Mesenchymal stem cell (in vitro differentiated cells and primary cell): ENCODE results near the gene ELOVL2.
A peak's percentile ranks its signal among the peaks of the same experiment; 100 is the strongest.

Experiments used
- DNase-seq: peaks from one replicate; pipeline ENCODE4 v3.0.0-alpha.2; 2013
- H2AFZ ChIP-seq: one replicate; pipeline ENCODE4 v1.6.1; 2013; ENCODE audit warnings: low read depth, mild to moderate bottlenecking, control low read depth, inconsistent platforms, low read length, moderate library complexity
- H2AK5ac ChIP-seq: 2 replicates; pipeline ENCODE4 v1.6.1; 2013; ENCODE audit warnings: low read length, moderate library complexity, mild to moderate bottlenecking, inconsistent platforms; ENCODE audit not compliant: severe bottlenecking
- H2BK120ac ChIP-seq: one replicate; pipeline ENCODE4 v1.6.1; 2013; ENCODE audit warnings: low read depth, mild to moderate bottlenecking, inconsistent platforms, low read length, moderate library complexity
- H2BK12ac ChIP-seq, 2 experiments: one replicate each; pipeline ENCODE4 v1.6.1; 2013; ENCODE audit warnings: inconsistent platforms in 2 of 2, low read length in 2 of 2, mild to moderate bottlenecking in 2 of 2, moderate library complexity in 2 of 2, control low read depth in 1 of 2
- H2BK15ac ChIP-seq: one replicate; pipeline ENCODE4 v1.6.1; 2013; ENCODE audit warnings: mild to moderate bottlenecking, low read depth, inconsistent platforms; ENCODE audit not compliant: poor library complexity, severe bottlenecking
- H2BK5ac ChIP-seq: 2 replicates; pipeline ENCODE4 v1.6.1; 2013; ENCODE audit warnings: low read depth, mild to moderate bottlenecking, low read length, control low read depth, inconsistent platforms; ENCODE audit not compliant: poor library complexity, severe bottlenecking
- H3K14ac ChIP-seq, 2 experiments: one replicate each; pipeline ENCODE4 v1.6.1; 2013; ENCODE audit warnings: inconsistent platforms in 2 of 2, low read length in 2 of 2, control low read depth in 1 of 2, mild to moderate bottlenecking in 1 of 2, moderate library complexity in 1 of 2
- H3K18ac ChIP-seq, 2 experiments: one replicate each; pipeline ENCODE4 v1.6.1; 2013; ENCODE audit warnings: inconsistent platforms in 2 of 2, low read length in 2 of 2, control low read depth in 1 of 2, low read depth in 1 of 2, mild to moderate bottlenecking in 1 of 2
- H3K23ac ChIP-seq, 2 experiments: one replicate each; pipeline ENCODE4 v1.6.1; 2013; ENCODE audit warnings: inconsistent platforms in 2 of 2, low read length in 2 of 2, mild to moderate bottlenecking in 2 of 2, moderate library complexity in 2 of 2, control low read depth in 1 of 2
- H3K27ac ChIP-seq: 2 replicates; pipeline ENCODE4 v1.5.1; 2013; ENCODE audit warnings: mild to moderate bottlenecking, moderate library complexity, low read length, control low read depth, inconsistent platforms; ENCODE audit not compliant: poor library complexity, severe bottlenecking
- H3K27me3 ChIP-seq, 2 experiments: 2 replicates each; pipeline versions ENCODE4 v1.6.1 to v1.7.0; 2013; ENCODE audit warnings: low read length in 2 of 2, mild to moderate bottlenecking in 2 of 2, moderate library complexity in 2 of 2, control low read depth in 1 of 2, inconsistent platforms in 1 of 2; ENCODE audit not compliant: control insufficient read depth in 1 of 2, insufficient read depth in 1 of 2
- H3K36me3 ChIP-seq, 2 experiments: 2 replicates each; pipeline versions ENCODE4 v1.6.1 to v1.7.0; 2013; ENCODE audit warnings: low read length in 2 of 2, control low read depth in 1 of 2, inconsistent platforms in 1 of 2, low read depth in 1 of 2, mild to moderate bottlenecking in 1 of 2; ENCODE audit not compliant: insufficient read depth in 2 of 2, control insufficient read depth in 1 of 2
- H3K4ac ChIP-seq, 2 experiments: one replicate each; pipeline ENCODE4 v1.6.1; 2013; ENCODE audit warnings: inconsistent platforms in 2 of 2, low read length in 2 of 2, mild to moderate bottlenecking in 2 of 2, moderate library complexity in 2 of 2, control low read depth in 1 of 2, low read depth in 1 of 2
- H3K4me1 ChIP-seq: 2 replicates; pipeline ENCODE4 v1.6.1; 2013; ENCODE audit warnings: low read depth, low read length, control low read depth; ENCODE audit not compliant: control insufficient read depth, insufficient read depth
- H3K4me2 ChIP-seq: 2 replicates; pipeline ENCODE4 v1.6.1; 2013; ENCODE audit warnings: low read length, mild to moderate bottlenecking, inconsistent platforms; ENCODE audit not compliant: poor library complexity, severe bottlenecking
- H3K4me3 ChIP-seq, 2 experiments: 2 replicates each; pipeline versions ENCODE4 v1.5.1 to v1.7.0; 2013; ENCODE audit warnings: low read length in 2 of 2, mild to moderate bottlenecking in 2 of 2, control low read depth in 1 of 2, low read depth in 1 of 2; ENCODE audit not compliant: insufficient read depth in 1 of 2
- H3K79me1 ChIP-seq: replicated peaks from 2 replicates; pipeline ENCODE4 v1.6.1; 2013; ENCODE audit warnings: mild to moderate bottlenecking, control low read depth, low read length, inconsistent platforms; ENCODE audit not compliant: poor library complexity, severe bottlenecking
- H3K9ac ChIP-seq: 2 replicates; pipeline ENCODE4 v1.7.0; 2013; ENCODE audit warnings: mild to moderate bottlenecking, low read length, moderate library complexity
- H3K9me3 ChIP-seq: 2 replicates; pipeline ENCODE4 v1.7.0; 2013; ENCODE audit warnings: mild to moderate bottlenecking, low read length; ENCODE audit not compliant: control insufficient read depth
- H4K8ac ChIP-seq: one replicate; pipeline ENCODE4 v1.6.1; 2013; ENCODE audit warnings: inconsistent platforms, mild to moderate bottlenecking, low read length, moderate library complexity
- H4K91ac ChIP-seq: one replicate; pipeline ENCODE4 v1.6.1; 2013; ENCODE audit warnings: mild to moderate bottlenecking, low read length, inconsistent platforms
- WGBS: methylation state at CpG from one replicate; pipeline ENCODE4 v1.1.7; 2013; ENCODE audit warnings: mixed read lengths; 5-methylcytosine and 5-hydroxymethylcytosine counted together

Gene ELOVL2

DNA sequence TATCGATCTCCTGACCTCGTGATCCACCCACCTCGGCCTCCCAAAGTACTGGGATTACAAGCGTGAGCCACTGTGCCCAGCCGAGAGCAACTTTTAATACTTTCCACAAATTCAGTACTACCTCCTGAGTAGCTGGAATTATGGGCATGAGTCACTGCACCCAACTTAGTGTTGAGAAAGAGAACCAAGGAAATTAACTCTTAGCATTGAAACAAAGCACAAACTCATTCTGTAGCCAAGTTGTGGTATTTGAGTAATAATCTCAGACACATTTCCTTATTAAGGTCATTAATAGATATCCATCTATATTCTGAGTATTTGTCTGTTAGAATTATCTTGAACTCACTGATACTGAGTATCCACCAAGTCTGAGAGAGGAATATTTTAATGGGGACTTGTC, 14.3 kb upstream of the ELOVL2 start:
- Histone ChIP-seq H2BK120ac (no peak overlapping the region), H2BK15ac (no peak overlapping the region), H3K18ac (no peak overlapping the region), H2BK12ac (no peak overlapping the region), H2AFZ (no peak overlapping the region), H3K4me1 (peaks cover 4% of the 10 kb centered on the region), H2BK5ac (no peak overlapping the region), H3K4me2 (no peak overlapping the region), H4K91ac (no peak overlapping the region), H3K4ac (no peak overlapping the region), H4K8ac (no peak overlapping the region), H2AK5ac (no peak overlapping the region), H3K9me3 (no peaks in the 10 kb centered on the region), H3K14ac (no peak overlapping the region), H3K79me1 (no peaks in the 10 kb centered on the region), H3K27me3 (no peaks in the 10 kb centered on the region), H3K23ac (no peak overlapping the region), H3K4me3 (no peak overlapping the region), H3K9ac (no peak overlapping the region), H3K27ac (no peak overlapping the region), H3K36me3 (no peaks in the 10 kb centered on the region)
- 94% methylated on average over 2 of the region's 5 CpGs for WGBS
- peak; percentile 16 for DNase-seq

DNA sequence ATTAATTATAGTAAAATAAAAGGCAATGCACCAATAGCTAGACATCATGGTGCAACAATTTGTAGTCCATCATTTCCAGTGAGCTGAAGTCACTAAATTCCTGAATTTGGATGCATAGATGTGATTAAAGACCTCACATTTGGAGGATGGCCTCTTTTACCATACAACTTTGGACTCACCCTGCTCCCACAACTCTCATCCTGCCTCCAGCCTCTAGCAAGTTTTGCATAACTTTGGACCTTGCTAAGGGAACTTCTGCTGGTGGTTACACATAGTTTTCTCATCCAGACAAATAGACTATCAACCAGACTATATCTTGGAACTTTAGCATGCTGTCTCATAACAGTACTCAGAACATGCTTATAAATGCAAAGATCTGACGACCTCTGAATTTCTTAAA, 12.8 kb upstream of the ELOVL2 start:
- Histone ChIP-seq H2BK5ac (no peak overlapping the region), H2AFZ (no peak overlapping the region), H3K23ac (no peak overlapping the region), H2BK12ac (no peak overlapping the region), H2BK15ac (no peak overlapping the region), H4K8ac (no peak overlapping the region), H3K4ac (no peak overlapping the region), H3K9me3 (no peaks in the 10 kb centered on the region), H2BK120ac (no peak overlapping the region), H3K27ac (no peak overlapping the region), H4K91ac (no peak overlapping the region), H3K9ac (no peak overlapping the region), H3K18ac (no peak overlapping the region), H3K36me3 (no peaks in the 10 kb centered on the region), H2AK5ac (no peak overlapping the region), H3K27me3 (no peaks in the 10 kb centered on the region), H3K14ac (no peak overlapping the region), H3K4me3 (no peak overlapping the region), H3K79me1 (no peaks in the 10 kb centered on the region), H3K4me2 (no peak overlapping the region), H3K4me1 (peaks cover 4% of the 10 kb centered on the region)
- 100% methylated on average over 1 of the region's 1 CpG for WGBS
- no peak for DNase-seq

DNA sequence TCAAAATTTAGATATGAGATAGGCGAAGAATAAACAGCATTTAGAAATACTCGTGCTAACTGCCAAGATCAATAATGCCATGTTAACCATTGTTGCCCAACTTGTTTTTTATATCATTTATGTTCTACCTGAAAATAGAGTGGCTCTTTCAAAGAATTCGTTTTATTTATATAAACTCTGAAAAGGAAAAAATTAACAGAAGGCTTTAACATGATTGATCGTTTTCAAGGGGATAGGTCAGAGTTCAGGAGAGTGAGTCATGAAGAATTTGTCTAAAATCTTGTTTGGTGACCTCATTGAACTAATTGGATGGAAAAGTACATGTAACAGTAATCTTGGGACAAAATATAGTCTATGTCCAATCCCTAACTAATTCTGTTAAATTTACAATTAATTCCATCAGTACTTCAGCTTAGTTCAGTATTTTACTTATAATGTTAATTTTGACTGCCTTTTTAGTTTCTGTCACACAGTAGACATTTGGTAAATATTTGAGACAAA, 11.1 kb upstream of the ELOVL2 start:
- no peak overlapping the region for H3K4me2 ChIP-seq
- no peaks in the 10 kb centered on the region for H3K27me3 ChIP-seq
- 0% methylated on average over 1 of the region's 4 CpGs for WGBS
- H4K91ac ChIP-seq, result no peak overlapping the region
- H3K79me1 ChIP-seq, result no peaks in the 10 kb centered on the region
- H2BK120ac ChIP-seq, result no peak overlapping the region
- H2BK15ac ChIP-seq, result no peak overlapping the region
- DNase-seq, result peak; percentile 74
- H3K18ac ChIP-seq, result no peak overlapping the region
- no peak overlapping the region for H3K14ac ChIP-seq
- no peak overlapping the region for H4K8ac ChIP-seq
- H3K4me3 ChIP-seq, result no peak overlapping the region
- no peak overlapping the region for H3K4ac ChIP-seq
- H3K4me1 ChIP-seq, result peaks cover 4% of the 10 kb centered on the region
- no peak overlapping the region for H3K27ac ChIP-seq
- H2AK5ac ChIP-seq, result no peak overlapping the region
- no peak overlapping the region for H3K23ac ChIP-seq
- no peak overlapping the region for H2BK5ac ChIP-seq
- H2BK12ac ChIP-seq, result no peak overlapping the region
- no peaks in the 10 kb centered on the region for H3K9me3 ChIP-seq
- no peak overlapping the region for H2AFZ ChIP-seq
- H3K36me3 ChIP-seq, result no peaks in the 10 kb centered on the region
- H3K9ac ChIP-seq, result no peak overlapping the region

DNA sequence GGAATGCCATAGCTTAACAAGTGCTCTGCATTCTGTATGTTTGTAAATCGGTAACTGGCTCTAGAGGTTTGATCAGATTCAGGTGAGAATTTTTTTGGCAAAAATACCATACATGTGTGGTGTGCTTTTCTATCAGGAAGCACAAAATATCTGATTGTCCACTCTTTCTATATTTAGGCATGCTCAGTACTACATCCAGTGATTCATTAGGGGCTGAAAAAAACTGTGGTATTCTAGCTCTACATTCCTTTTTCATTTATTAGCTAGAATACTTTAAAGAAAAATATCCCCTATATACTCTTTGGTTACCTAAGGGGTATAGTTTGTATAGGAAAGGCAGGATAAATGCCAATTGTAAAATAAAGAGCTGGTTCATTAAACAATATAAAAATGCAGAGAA, 10.6 kb upstream of the ELOVL2 start:
- no peak overlapping the region for H2BK12ac ChIP-seq
- H3K36me3 ChIP-seq, result no peaks in the 10 kb centered on the region
- H2AK5ac ChIP-seq, result no peak overlapping the region
- H2AFZ ChIP-seq, result no peak overlapping the region
- no peak overlapping the region for H3K9ac ChIP-seq
- DNase-seq, result peak; percentile 49
- no peak overlapping the region for H2BK15ac ChIP-seq
- no peak overlapping the region for H3K23ac ChIP-seq
- no peak overlapping the region for H2BK5ac ChIP-seq
- WGBS, result 50% methylated on average over 1 of the region's 1 CpG
- H3K27me3 ChIP-seq, result no peaks in the 10 kb centered on the region
- H4K91ac ChIP-seq, result no peak overlapping the region
- H3K14ac ChIP-seq, result no peak overlapping the region
- no peak overlapping the region for H4K8ac ChIP-seq
- H3K27ac ChIP-seq, result no peak overlapping the region
- H3K18ac ChIP-seq, result no peak overlapping the region
- no peak overlapping the region for H3K4ac ChIP-seq
- no peak overlapping the region for H3K4me2 ChIP-seq
- H2BK120ac ChIP-seq, result no peak overlapping the region
- H3K79me1 ChIP-seq, result no peaks in the 10 kb centered on the region
- peaks cover 4% of the 10 kb centered on the region for H3K4me1 ChIP-seq
- H3K4me3 ChIP-seq, result no peak overlapping the region
- no peaks in the 10 kb centered on the region for H3K9me3 ChIP-seq
